ENCODE measurements around the gene DOK6.

DOK6 gene

DNA sequence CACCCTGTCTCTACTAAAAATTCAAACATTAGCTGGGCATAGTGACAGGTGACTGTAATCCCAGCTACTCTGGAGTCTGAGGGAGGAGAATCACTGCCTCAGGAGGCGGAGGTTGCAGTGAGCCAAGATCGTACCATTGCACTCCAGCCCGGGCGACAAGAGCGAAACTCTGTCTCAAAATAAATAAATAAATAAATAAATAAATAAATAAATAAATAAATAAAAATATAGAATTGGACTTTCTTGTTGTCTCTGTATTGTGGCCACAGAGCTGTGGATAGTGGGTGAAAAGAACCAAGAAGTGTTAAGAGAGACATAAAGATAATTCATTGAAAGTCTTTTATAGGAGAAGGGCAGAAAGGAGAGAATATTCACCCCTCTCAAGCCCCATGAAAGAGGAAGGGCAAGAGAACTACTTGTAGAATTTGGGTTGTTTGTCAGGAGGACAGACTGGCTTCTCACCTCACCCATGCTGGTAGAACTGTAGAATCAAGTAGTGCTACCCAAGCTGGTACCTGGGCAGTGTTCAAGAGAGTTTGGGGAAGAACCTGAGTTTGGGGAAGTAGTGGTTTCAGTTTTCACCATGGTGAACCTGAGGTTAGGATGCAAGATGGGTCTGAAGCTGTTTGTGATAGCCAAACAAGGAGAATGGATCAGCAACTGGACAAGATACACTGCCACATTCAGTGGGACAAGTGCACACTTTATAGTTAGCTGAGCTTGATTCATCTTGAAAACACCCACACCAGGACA, 290.5 kb downstream of the DOK6 start:
- Histone ChIP-seq H3K4me3 (ENCODE audit: low read length) (no peak overlapping the region), H2AFZ (ENCODE audit: low read depth, low read length) (no peak overlapping the region), H3K9me3 (ENCODE audit: low read length) (peaks cover 5% of the 10 kb centered on the region), H3K4me1 (ENCODE audit: insufficient read depth, low read length) (no peaks in the 10 kb centered on the region), H3K36me3 (ENCODE audit: insufficient read depth, low read length) (no peaks in the 10 kb centered on the region), H3K27me3 (ENCODE audit: insufficient read depth, low read length) (no peaks in the 10 kb centered on the region)

DNA sequence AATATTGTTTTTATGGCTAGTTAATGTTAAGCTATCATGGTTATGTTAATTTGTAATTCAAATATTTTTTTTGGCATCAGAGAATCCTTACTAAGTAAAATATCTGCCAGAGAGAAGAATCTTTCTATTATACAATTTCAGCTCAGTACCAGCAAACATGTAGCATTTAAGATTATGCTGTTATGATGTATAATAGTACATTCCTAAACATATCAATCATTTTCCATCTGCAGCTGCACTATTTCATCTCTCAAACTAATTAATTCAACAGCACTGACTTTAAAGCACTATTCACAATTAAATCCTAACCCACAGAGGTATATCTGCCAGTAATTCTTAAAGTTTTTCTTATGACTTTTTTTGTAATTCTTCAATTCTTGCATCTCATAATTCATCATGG, 296.4 kb downstream of the DOK6 start:
- Histone ChIP-seq H2AFZ (ENCODE audit: low read depth, low read length) (no peak overlapping the region), H3K27me3 (ENCODE audit: insufficient read depth, low read length) (no peaks in the 10 kb centered on the region)

DNA sequence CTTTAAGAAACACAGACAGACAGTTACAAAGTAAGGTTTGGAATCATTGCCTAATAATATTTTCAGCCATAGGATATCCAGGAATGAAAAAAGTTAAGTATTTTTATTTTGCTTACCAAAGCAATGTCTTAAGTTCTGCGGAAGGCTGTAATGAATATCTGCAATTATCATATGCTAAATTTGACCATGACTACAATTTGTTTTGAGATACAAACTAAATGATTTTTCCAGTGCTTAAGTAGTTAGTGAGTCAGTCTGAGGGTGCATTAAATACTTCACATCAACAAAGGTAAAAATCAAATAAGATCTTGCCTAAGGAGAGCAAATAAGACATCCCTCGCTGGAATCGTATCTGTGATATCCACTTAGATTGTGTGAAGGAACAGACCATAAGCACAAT, 297.0 kb downstream of the DOK6 start:
- H2AFZ ChIP-seq (ENCODE audit: low read depth, low read length) = no peak overlapping the region
- no peaks in the 10 kb centered on the region for H3K36me3 ChIP-seq (ENCODE audit: insufficient read depth, low read length)
- no peaks in the 10 kb centered on the region for H3K4me1 ChIP-seq (ENCODE audit: insufficient read depth, low read length)
- peaks cover 3% of the 10 kb centered on the region for H3K9me3 ChIP-seq (ENCODE audit: low read length)
- H3K27me3 ChIP-seq (ENCODE audit: insufficient read depth, low read length) = no peaks in the 10 kb centered on the region
- no peak overlapping the region for H3K4me3 ChIP-seq (ENCODE audit: low read length)

More for the DNA sequence above, 296.4 kb downstream of the DOK6 start:
- peaks cover 3% of the 10 kb centered on the region for H3K9me3 ChIP-seq (ENCODE audit: low read length)
- H3K4me3 ChIP-seq (ENCODE audit: low read length) = no peak overlapping the region
- no peaks in the 10 kb centered on the region for H3K36me3 ChIP-seq (ENCODE audit: insufficient read depth, low read length)
- H3K4me1 ChIP-seq (ENCODE audit: insufficient read depth, low read length) = no peaks in the 10 kb centered on the region

DNA sequence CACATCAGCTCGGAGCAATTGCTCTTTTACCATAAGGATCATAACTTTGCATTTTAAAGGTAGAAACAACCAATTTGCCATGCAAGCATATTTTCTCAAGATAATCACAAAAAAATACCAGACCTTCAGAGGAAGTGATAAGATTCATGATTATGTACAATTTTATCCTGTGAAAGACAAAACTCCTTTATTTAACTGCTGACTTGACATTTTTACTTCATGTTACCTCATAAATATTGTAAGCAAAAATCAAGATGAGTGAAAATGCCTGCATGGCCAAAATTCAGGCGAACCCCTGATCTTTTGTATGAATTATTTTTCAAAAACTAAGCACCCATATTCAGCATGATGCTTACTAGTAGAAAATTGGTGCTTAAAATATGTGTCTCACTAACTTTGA, 300.6 kb downstream of the DOK6 start:
- H2AFZ ChIP-seq (ENCODE audit: low read depth, low read length) = no peak overlapping the region
- H3K36me3 ChIP-seq (ENCODE audit: insufficient read depth, low read length) = no peaks in the 10 kb centered on the region
- peaks cover 5% of the 10 kb centered on the region for H3K4me1 ChIP-seq (ENCODE audit: insufficient read depth, low read length)
- no peak overlapping the region for H3K4me3 ChIP-seq (ENCODE audit: low read length)
- peaks cover 3% of the 10 kb centered on the region for H3K9me3 ChIP-seq (ENCODE audit: low read length)
- H3K27me3 ChIP-seq (ENCODE audit: insufficient read depth, low read length) = no peaks in the 10 kb centered on the region

DNA sequence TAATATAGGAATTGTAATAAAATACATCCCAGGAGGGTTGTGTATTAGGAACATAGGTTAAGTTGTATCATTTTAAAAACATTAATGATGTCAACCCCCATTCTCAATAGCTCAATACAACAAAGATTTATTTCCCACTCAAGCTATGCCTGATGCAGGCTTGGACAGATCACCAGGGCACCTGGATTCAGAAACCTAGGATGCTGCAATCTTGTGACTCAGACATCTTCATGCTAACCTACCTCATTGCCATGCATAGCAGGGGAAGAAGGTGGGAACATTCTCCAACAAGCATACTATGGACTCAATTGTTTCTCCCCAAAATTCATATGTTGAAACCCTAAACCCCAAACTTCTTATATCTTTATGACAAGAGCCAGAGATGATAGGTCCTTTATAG, 302.8 kb downstream of the DOK6 start:
- Histone ChIP-seq H2AFZ (ENCODE audit: low read depth, low read length) (no peak overlapping the region), H3K36me3 (ENCODE audit: insufficient read depth, low read length) (no peaks in the 10 kb centered on the region), H3K4me1 (ENCODE audit: insufficient read depth, low read length) (peaks cover 5% of the 10 kb centered on the region), H3K27me3 (ENCODE audit: insufficient read depth, low read length) (no peaks in the 10 kb centered on the region), H3K4me3 (ENCODE audit: low read length) (no peak overlapping the region), H3K9me3 (ENCODE audit: low read length) (peaks cover 3% of the 10 kb centered on the region)

DNA sequence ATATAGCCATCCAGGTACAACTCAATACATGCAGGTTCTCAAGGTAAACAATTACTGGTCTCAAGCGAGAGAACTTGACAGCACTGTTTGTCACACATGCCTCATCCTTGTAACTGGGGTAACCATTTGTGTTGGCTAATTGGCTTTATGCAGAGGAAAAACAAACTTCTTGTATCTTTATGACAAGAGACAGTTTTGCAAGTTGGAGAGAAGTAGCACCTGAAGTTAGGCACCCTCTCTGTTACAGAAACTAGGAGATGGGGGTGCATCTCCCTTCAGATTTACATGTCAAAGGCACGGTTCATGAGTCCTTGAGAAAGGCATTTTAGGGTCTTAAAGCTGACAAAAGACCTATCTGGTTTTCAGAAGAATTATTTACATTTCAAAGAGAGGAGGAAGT, 305.3 kb downstream of the DOK6 start:
- Histone ChIP-seq H3K27me3 (ENCODE audit: insufficient read depth, low read length) (no peaks in the 10 kb centered on the region), H3K4me3 (ENCODE audit: low read length) (no peak overlapping the region), H3K36me3 (ENCODE audit: insufficient read depth, low read length) (no peaks in the 10 kb centered on the region), H2AFZ (ENCODE audit: low read depth, low read length) (no peak overlapping the region), H3K9me3 (ENCODE audit: low read length) (no peaks in the 10 kb centered on the region), H3K4me1 (ENCODE audit: insufficient read depth, low read length) (peaks cover 5% of the 10 kb centered on the region)

DNA sequence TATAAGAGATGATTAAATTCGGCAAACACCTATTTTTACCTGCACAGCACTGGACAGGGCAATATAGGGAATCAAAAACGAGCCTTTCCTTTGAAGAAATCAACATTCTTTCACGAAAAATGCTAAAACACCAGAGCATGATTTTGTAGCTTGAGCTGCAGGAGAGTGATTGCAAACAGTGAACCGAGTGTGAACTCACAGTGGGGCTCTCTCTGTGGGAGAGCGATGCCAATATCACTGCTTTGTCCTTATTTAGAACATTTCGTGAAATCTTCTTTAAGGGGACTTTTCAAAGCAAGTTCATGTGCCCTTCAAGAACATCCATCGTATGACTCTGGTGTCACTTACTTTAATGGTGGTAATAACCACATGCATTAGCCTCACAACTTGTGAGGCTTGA, 308.2 kb downstream of the DOK6 start:
- no peaks in the 10 kb centered on the region for H3K36me3 ChIP-seq (ENCODE audit: insufficient read depth, low read length)
- H3K9me3 ChIP-seq (ENCODE audit: low read length) = no peaks in the 10 kb centered on the region
- H2AFZ ChIP-seq (ENCODE audit: low read depth, low read length) = no peak overlapping the region
- H3K27me3 ChIP-seq (ENCODE audit: insufficient read depth, low read length) = no peaks in the 10 kb centered on the region
- H3K4me3 ChIP-seq (ENCODE audit: low read length) = no peak overlapping the region
- H3K4me1 ChIP-seq (ENCODE audit: insufficient read depth, low read length) = peaks cover 5% of the 10 kb centered on the region

DNA sequence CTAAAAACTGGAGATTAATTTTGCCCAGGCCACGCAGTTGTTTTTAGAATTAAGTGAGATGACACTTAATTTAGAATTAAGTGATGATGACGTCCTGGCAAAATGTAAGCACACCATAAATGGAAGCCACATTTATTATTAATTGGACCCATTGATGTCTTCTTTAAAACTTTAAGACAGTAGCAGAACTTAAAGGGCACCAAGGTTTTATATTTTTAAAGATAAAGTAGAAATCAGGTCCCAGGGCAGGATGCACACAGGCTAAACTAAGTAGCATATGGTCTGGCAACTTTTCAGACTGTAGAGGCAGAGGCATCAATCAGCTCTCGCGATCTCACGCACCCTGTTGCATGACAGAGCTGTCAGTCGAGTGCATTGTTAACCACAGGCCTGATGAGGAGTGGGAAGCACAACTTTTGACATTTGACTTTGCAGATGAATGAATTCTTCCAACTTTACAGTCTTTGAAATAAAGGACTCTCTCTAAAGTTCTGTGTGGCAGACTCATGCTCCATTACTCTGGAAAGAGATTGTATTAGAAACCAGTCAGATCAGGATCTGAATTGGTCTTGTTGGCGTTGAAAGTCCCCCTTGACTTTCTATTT, 314.6 kb downstream of the DOK6 start:
- Histone ChIP-seq H3K4me3 (ENCODE audit: low read length) (no peak overlapping the region), H3K36me3 (ENCODE audit: insufficient read depth, low read length) (no peaks in the 10 kb centered on the region), H3K9me3 (ENCODE audit: low read length) (peaks cover 13% of the 10 kb centered on the region), H3K27me3 (ENCODE audit: insufficient read depth, low read length) (no peaks in the 10 kb centered on the region), H3K4me1 (ENCODE audit: insufficient read depth, low read length) (peaks cover 12% of the 10 kb centered on the region), H2AFZ (ENCODE audit: low read depth, low read length) (no peak overlapping the region)

DNA sequence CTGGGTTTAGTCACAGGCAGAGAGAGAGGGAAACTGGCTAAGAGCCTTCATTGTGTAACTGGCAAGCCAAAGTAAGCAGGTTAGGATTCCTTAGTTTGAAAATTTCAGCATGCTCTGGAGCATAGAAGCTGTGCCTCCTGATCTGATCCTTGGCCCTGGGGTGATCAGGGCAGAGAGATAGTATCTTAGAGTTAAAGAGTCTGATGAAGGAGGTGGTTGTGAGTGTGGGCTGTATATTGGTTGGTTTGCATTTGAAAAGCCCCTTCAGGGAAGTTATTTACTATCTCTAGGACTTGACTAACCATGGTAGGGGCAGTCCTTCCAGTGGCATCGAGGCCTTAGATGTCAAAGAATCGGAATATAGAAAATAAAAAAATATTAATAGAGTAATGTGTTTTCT, 316.9 kb downstream of the DOK6 start:
- H3K9me3 ChIP-seq (ENCODE audit: low read length) = peaks cover 13% of the 10 kb centered on the region
- no peaks in the 10 kb centered on the region for H3K27me3 ChIP-seq (ENCODE audit: insufficient read depth, low read length)
- H3K36me3 ChIP-seq (ENCODE audit: insufficient read depth, low read length) = no peaks in the 10 kb centered on the region
- H3K4me1 ChIP-seq (ENCODE audit: insufficient read depth, low read length) = peaks cover 19% of the 10 kb centered on the region
- H3K4me3 ChIP-seq (ENCODE audit: low read length) = no peak overlapping the region
- H2AFZ ChIP-seq (ENCODE audit: low read depth, low read length) = no peak overlapping the region

DNA sequence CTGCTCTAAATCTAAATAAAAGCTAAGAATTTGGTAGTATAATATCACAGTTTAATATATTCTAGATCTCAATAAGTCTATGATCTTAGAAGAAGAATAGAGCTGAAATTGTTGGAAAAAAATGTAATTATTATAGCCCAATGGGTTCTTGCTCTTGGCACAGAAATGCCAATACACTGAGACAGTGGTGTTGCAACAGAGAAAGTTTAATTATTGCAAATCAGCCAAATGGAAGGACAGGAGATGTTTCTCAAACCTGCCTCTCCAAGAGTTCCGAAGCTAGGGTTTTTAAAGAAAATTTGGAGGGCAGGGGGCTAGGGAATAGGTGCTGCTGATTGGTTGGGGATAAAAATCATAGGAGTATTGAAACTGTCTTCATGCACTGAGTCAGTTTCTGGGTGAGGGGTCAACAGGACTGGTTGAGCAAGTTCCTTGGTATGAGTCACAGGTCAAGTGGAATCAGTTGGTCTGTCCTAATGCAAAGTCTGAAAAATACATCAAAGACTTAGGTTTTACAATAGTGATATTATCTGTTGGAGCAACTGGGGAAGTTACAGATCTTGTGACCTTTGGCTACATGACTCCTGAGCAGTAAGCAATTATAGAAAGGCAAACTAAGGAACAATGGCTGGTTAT, 318.3 kb downstream of the DOK6 start:
- Histone ChIP-seq H3K27me3 (ENCODE audit: insufficient read depth, low read length) (no peaks in the 10 kb centered on the region), H3K4me3 (ENCODE audit: low read length) (no peak overlapping the region), H3K4me1 (ENCODE audit: insufficient read depth, low read length) (peaks cover 30% of the 10 kb centered on the region), H3K36me3 (ENCODE audit: insufficient read depth, low read length) (no peaks in the 10 kb centered on the region), H2AFZ (ENCODE audit: low read depth, low read length) (no peak overlapping the region), H3K9me3 (ENCODE audit: low read length) (peaks cover 13% of the 10 kb centered on the region)

DNA sequence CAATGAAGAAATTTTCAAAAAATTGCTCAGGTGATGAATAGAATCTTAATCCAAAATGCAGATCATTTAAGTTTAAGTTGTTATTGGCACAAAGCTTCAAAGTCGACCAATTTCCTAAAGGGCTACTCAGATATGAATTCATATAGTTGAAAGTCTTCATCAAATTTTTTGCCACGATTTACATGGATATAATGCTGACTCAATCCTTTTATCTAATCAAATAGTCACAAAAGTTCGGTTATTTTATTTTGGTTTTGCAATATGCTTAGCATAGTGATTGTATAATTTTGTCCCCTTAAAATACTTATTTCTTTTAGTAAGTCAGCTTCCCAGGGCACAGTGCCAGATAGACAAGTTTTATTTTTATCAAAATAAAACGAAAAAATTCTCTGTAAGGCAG, 319.7 kb downstream of the DOK6 start:
- H3K4me3 ChIP-seq (ENCODE audit: low read length) = no peak overlapping the region
- H3K27me3 ChIP-seq (ENCODE audit: insufficient read depth, low read length) = no peaks in the 10 kb centered on the region
- no peak overlapping the region for H2AFZ ChIP-seq (ENCODE audit: low read depth, low read length)
- no peaks in the 10 kb centered on the region for H3K36me3 ChIP-seq (ENCODE audit: insufficient read depth, low read length)
- H3K4me1 ChIP-seq (ENCODE audit: insufficient read depth, low read length) = peaks cover 24% of the 10 kb centered on the region
- H3K9me3 ChIP-seq (ENCODE audit: low read length) = peaks cover 13% of the 10 kb centered on the region

DNA sequence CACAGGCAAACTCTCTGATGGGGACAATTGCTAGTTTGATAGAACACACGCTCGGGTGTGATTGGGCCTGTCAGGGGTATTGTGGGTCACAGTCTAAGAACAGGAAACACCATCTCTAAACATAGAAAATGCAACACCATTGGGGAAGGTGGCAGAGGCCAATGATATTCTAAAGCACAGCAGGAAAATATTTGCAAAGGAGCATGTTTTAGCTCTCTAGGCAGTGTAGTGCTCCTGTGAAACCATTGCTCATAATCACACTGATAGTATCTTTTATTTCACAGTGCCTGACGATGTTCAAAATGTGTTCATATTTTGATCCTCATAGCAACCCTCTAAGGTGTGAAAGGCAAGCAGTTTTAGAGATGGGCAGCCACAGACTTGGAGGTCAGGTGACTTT, 322.7 kb downstream of the DOK6 start:
- peaks cover 17% of the 10 kb centered on the region for H3K4me1 ChIP-seq (ENCODE audit: insufficient read depth, low read length)
- H3K4me3 ChIP-seq (ENCODE audit: low read length) = no peak overlapping the region
- no peak overlapping the region for H2AFZ ChIP-seq (ENCODE audit: low read depth, low read length)
- no peaks in the 10 kb centered on the region for H3K27me3 ChIP-seq (ENCODE audit: insufficient read depth, low read length)
- peaks cover 8% of the 10 kb centered on the region for H3K9me3 ChIP-seq (ENCODE audit: low read length)
- H3K36me3 ChIP-seq (ENCODE audit: insufficient read depth, low read length) = no peaks in the 10 kb centered on the region

DNA sequence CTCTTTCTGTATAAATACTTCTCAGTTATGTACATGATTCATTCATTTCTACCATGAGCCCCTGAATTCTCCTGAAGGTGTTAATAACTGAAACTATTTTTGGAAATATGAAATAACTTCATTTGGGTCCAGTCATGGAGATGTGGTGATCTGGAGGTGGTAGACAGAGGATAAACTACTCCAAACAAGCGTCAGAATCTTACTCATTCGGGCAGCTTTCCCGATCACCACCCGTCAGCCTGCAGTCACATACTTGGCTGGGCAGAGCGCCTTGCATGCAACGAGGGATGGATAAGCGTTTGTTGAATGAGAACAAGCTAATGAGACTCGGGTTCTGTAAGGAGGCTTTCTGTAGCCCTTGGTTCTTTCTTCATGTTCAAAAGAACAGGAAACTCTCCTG, 324.3 kb downstream of the DOK6 start:
- H3K27me3 ChIP-seq (ENCODE audit: insufficient read depth, low read length) = no peaks in the 10 kb centered on the region
- H3K4me1 ChIP-seq (ENCODE audit: insufficient read depth, low read length) = peaks cover 17% of the 10 kb centered on the region
- no peaks in the 10 kb centered on the region for H3K9me3 ChIP-seq (ENCODE audit: low read length)
- no peaks in the 10 kb centered on the region for H3K36me3 ChIP-seq (ENCODE audit: insufficient read depth, low read length)
- no peak overlapping the region for H2AFZ ChIP-seq (ENCODE audit: low read depth, low read length)
- no peak overlapping the region for H3K4me3 ChIP-seq (ENCODE audit: low read length)
